ENCODE data around the gene TCF7. TPM values are rescaled to one million over a fixed set of nuclear protein-coding genes. Genes with fewer than 3 reads are reported as not detected.

TCF7 gene
- total and polyA plus RNA-seq, 2 of the 13 experiments (the other 11 are each of a cell fraction or from before 2014, with no cell fraction given), result 6.3 to 6.8 TPM

- TF ChIP-seq ZNF530 (CRISPR knock-in tag; IDR thresholded peaks at IDR 0.05; ENCODE audit: low read depth), result no peak
- TF ChIP-seq SRY (CRISPR knock-in tag; IDR thresholded peaks at IDR 0.05), result peak; percentile 98
- TF ChIP-seq ZZZ3 (CRISPR knock-in tag; IDR thresholded peaks at IDR 0.05; ENCODE audit: borderline replicate concordance), result no peak; the same call in 1 of the 2 replicates
- TF ChIP-seq EED (CRISPR knock-in tag; IDR thresholded peaks at IDR 0.05), result no peak; the same call in 1 of the 2 replicates
- no peak; the same call in 1 of the 2 replicates for TF ChIP-seq TGIF2 (CRISPR knock-in tag; IDR thresholded peaks at IDR 0.05)
- TF ChIP-seq ZNF143 (CRISPR knock-in tag; IDR thresholded peaks at IDR 0.05), result no peak
- TF ChIP-seq FUBP1 (CRISPR knock-in tag; IDR thresholded peaks at IDR 0.05; ENCODE audit: borderline replicate concordance), result no peak
- TF ChIP-seq YEATS4 (CRISPR knock-in tag; IDR thresholded peaks at IDR 0.05; ENCODE audit: borderline replicate concordance), result peak; percentile 89
- TF ChIP-seq ZNF776 (CRISPR knock-in tag; IDR thresholded peaks at IDR 0.05), result peak; percentile 80; the same call in 1 of the 2 replicates
- peak; percentile 96 for TF ChIP-seq ZNF235 (CRISPR knock-in tag; IDR thresholded peaks at IDR 0.05; ENCODE audit: borderline replicate concordance)
- TF ChIP-seq ZFYVE20 (CRISPR knock-in tag; IDR thresholded peaks at IDR 0.05; ENCODE audit: borderline replicate concordance, low read depth), result no peak
- TF ChIP-seq ZNF720 (CRISPR knock-in tag; IDR thresholded peaks at IDR 0.05), result no peak
- TF ChIP-seq ZBED4 (CRISPR knock-in tag; IDR thresholded peaks at IDR 0.05; ENCODE audit: borderline replicate concordance), result peak; percentile 67
- no peak for TF ChIP-seq PCBP1 (IDR thresholded peaks at IDR 0.05; ENCODE audit: borderline replicate concordance, low read depth, low read length)
- peak; percentile 65; the same call in 1 of the 2 replicates for TF ChIP-seq ZNF274 (CRISPR knock-in tag; IDR thresholded peaks at IDR 0.05)
- TF ChIP-seq SMC3 (IDR thresholded peaks at IDR 0.05; ENCODE audit: low read length), result no peak
- TF ChIP-seq ZFX (CRISPR knock-in tag; IDR thresholded peaks at IDR 0.05; ENCODE audit: low read depth), result peak; percentile 100
- TF ChIP-seq HDAC2 (CRISPR knock-in tag; IDR thresholded peaks at IDR 0.05), result no peak; the same call in 1 of the 2 replicates
- peak; percentile 57; the same call in 1 of the 2 replicates for TF ChIP-seq ZNF414 (CRISPR knock-in tag; IDR thresholded peaks at IDR 0.05)
- no peak for TF ChIP-seq FOXA3 (CRISPR knock-in tag; IDR thresholded peaks at IDR 0.05)
- no peak for TF ChIP-seq THAP7 (CRISPR knock-in tag; IDR thresholded peaks at IDR 0.05)
- TF ChIP-seq ZNF572 (CRISPR knock-in tag; IDR thresholded peaks at IDR 0.05), result peak; percentile 83
- peak; percentile 96 for TF ChIP-seq KMT2A (CRISPR knock-in tag; IDR thresholded peaks at IDR 0.05)
Measured at GRCh38 chr5:134176511-134177368, 62.3 kb downstream of the TCF7 start, which contains the start of gene SKP1 (continued).

Measured in HepG2 (cell line).